Measurements from ENCODE around the gene DLL3. TPM values are rescaled to one million over a fixed set of nuclear protein-coding genes. Genes with fewer than 3 reads are reported as not detected.

The DLL3 gene
- total RNA-seq, 4 donors from 2014 or later, result not detected

DNA sequence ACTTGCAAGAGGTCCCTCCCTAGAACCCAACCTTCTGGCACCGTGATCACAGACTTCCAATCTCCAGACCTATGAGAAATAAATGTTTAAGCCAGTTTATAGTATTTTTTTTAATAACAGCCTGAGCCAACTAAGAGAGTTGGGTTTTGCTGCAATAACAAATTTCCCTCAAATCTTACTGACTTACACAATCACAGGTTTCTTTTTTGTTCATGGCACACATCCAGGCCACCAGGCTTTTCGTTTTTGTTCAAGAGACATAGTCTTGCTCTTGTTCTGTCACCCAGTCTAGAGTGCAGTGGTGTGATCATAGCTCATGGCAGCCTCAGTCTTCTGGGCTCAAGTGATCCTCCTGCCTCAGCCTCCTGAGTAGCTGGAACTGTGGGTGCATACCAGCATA is 14.2 kb downstream of the DLL3 start:
- Histone ChIP-seq H3K4me3 (no peak overlapping the region), H3K4me1 (peaks cover 0 to 21% (median 15%) of the 10 kb centered on the region in 3 donors), H3K27me3 (peaks cover 90% of the 10 kb centered on the region), H3K36me3 (no peaks in the 10 kb centered on the region), H3K9me3 (no peaks in the 10 kb centered on the region), H3K27ac (no peak overlapping the region)
- 35 to 37% methylated on average over 2 of the region's 2 CpGs for whole genome bisulfite sequencing, 2 donors (ENCODE audit: low coverage in 1 of 2)
- no peak for TF ChIP-seq POLR2A (IDR thresholded peaks at IDR 0.05)
- TF ChIP-seq, protein P1, sequence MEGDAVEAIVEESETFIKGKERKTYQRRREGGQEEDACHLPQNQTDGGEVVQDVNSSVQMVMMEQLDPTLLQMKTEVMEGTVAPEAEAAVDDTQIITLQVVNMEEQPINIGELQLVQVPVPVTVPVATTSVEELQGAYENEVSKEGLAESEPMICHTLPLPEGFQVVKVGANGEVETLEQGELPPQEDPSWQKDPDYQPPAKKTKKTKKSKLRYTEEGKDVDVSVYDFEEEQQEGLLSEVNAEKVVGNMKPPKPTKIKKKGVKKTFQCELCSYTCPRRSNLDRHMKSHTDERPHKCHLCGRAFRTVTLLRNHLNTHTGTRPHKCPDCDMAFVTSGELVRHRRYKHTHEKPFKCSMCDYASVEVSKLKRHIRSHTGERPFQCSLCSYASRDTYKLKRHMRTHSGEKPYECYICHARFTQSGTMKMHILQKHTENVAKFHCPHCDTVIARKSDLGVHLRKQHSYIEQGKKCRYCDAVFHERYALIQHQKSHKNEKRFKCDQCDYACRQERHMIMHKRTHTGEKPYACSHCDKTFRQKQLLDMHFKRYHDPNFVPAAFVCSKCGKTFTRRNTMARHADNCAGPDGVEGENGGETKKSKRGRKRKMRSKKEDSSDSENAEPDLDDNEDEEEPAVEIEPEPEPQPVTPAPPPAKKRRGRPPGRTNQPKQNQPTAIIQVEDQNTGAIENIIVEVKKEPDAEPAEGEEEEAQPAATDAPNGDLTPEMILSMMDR (IDR thresholded peaks at IDR 0.05), result no peak
- no peak for TF ChIP-seq POLR2AphosphoS5 (IDR thresholded peaks at IDR 0.05)
- no peak for TF ChIP-seq EP300 (IDR thresholded peaks at IDR 0.05)
- ATAC-seq, result no peak

- ATAC-seq, result peak; percentile 51
- TF ChIP-seq POLR2A (IDR thresholded peaks at IDR 0.05), result no peak
- TF ChIP-seq, protein P1 (IDR thresholded peaks at IDR 0.05), result no peak
- no peak for TF ChIP-seq EP300 (IDR thresholded peaks at IDR 0.05)
- no peak for TF ChIP-seq POLR2AphosphoS5 (IDR thresholded peaks at IDR 0.05)
- H3K4me3 ChIP-seq, result peak within 1 kb of the TSS; percentile 2 to 51
- no peaks in the 10 kb centered on the region for H3K36me3 ChIP-seq
- H3K9me3 ChIP-seq, result no peaks in the 10 kb centered on the region
- 0 to 2% methylated on average over 3 to 9 of the region's 56 CpGs for WGBS, 2 donors (ENCODE audit: low coverage in 1 of 2)
- H3K27ac ChIP-seq, result no peak within 1 kb of the TSS
- H3K4me1 ChIP-seq, result peaks cover 0 to 21% (median 15%) of the 10 kb centered on the region in 3 donors
- peaks cover 70% of the 10 kb centered on the region for H3K27me3 ChIP-seq
These were observed 16.2 kb downstream of the DLL3 start, which contains the start of gene SELENOV for GRCh38 chr19:39514840-39515550. Gene SELENOV (plus strand): TSS chr19:39515139. CDS start chr19:39515213, 74 bp downstream.

- Histone ChIP-seq H3K4me1 (peaks cover 0 to 21% (median 15%) of the 10 kb centered on the region in 3 donors), H3K36me3 (no peaks in the 10 kb centered on the region), H3K27me3 (peaks cover 66% of the 10 kb centered on the region), H3K27ac (no peak overlapping the region), H3K4me3 (peak overlapping the region; percentile 2 to 51), H3K9me3 (no peaks in the 10 kb centered on the region)
- WGBS, 2 donors (ENCODE audit: low coverage in 1 of 2), result 10 to 40% methylated on average over 1 to 2 of the region's 44 CpGs
- peak; percentile 28 for ATAC-seq
- no peak for TF ChIP-seq EP300 (IDR thresholded peaks at IDR 0.05)
- TF ChIP-seq POLR2A (IDR thresholded peaks at IDR 0.05), result no peak
- no peak for TF ChIP-seq POLR2AphosphoS5 (IDR thresholded peaks at IDR 0.05)
- TF ChIP-seq, protein P1 (IDR thresholded peaks at IDR 0.05), result no peak
These were observed 16.9 kb downstream of the DLL3 start for GRCh38 chr19:39515551-39516191.

GRCh38 chr19:39516270-39516669 is 17.5 kb downstream of the DLL3 start:
- Histone ChIP-seq H3K27me3 (peaks cover 60% of the 10 kb centered on the region), H3K27ac (no peak overlapping the region), H3K9me3 (no peaks in the 10 kb centered on the region), H3K36me3 (no peaks in the 10 kb centered on the region), H3K4me3 (no peak overlapping the region), H3K4me1 (peaks cover 0 to 21% (median 15%) of the 10 kb centered on the region in 3 donors)
- no peak for ATAC-seq
- no peak for TF ChIP-seq POLR2AphosphoS5 (IDR thresholded peaks at IDR 0.05)
- TF ChIP-seq, protein P1 (IDR thresholded peaks at IDR 0.05), result no peak
- TF ChIP-seq POLR2A (IDR thresholded peaks at IDR 0.05), result no peak
- TF ChIP-seq EP300 (IDR thresholded peaks at IDR 0.05), result no peak
- WGBS, 2 donors (ENCODE audit: low coverage in 1 of 2), result 48 to 66% methylated on average over 4 to 5 of the region's 6 CpGs
